IMR-90 (cell line): ENCODE results near the gene NELL1.

Experiments used
- BHLHE40 ChIP-seq: fragments of 150-350 bp; IDR thresholded peaks from 2 replicates; pipeline ENCODE4 v1.6.1; 2016; ENCODE audit warnings: mild to moderate bottlenecking, low read depth, low read length
- CEBPB ChIP-seq: IDR thresholded peaks from 2 replicates; pipeline ENCODE4 v1.6.1; 2012; ENCODE audit warnings: low read depth, low read length, improper control_type of control experiment
- ELK1 ChIP-seq: fragments of 150-350 bp; IDR thresholded peaks from 2 replicates; pipeline ENCODE4 v1.6.1; 2016; ENCODE audit warnings: low read depth, mild to moderate bottlenecking, low read length, moderate library complexity, borderline replicate concordance
- MAFK ChIP-seq: IDR thresholded peaks from 2 replicates; pipeline ENCODE4 v1.6.1; 2012; ENCODE audit warnings: low read depth, low read length, improper control_type of control experiment
- MAZ ChIP-seq: IDR thresholded peaks from 2 replicates; pipeline ENCODE4 v1.6.1; 2012; ENCODE audit warnings: low read depth, mild to moderate bottlenecking, low read length, improper control_type of control experiment, moderate library complexity, borderline replicate concordance
- POLR2A ChIP-seq: IDR thresholded peaks from 2 replicates; pipeline ENCODE4 v1.6.1; 2012; ENCODE audit warnings: mild to moderate bottlenecking, low read depth, low read length
- RAD21 ChIP-seq: IDR thresholded peaks from 2 replicates; pipeline ENCODE4 v1.6.1; 2012; ENCODE audit warnings: low read length, improper control_type of control experiment
- RCOR1 ChIP-seq: IDR thresholded peaks from 2 replicates; pipeline ENCODE4 v1.6.1; 2012; ENCODE audit warnings: mild to moderate bottlenecking, low read length, improper control_type of control experiment; ENCODE audit not compliant: insufficient replicate concordance
- RFX5 ChIP-seq: IDR thresholded peaks from 2 replicates; pipeline ENCODE4 v1.8.0; 2012; ENCODE audit warnings: low read depth, mild to moderate bottlenecking, low read length, moderate library complexity
- SMC3 ChIP-seq: fragments of 150-350 bp; IDR thresholded peaks from 2 replicates; pipeline ENCODE4 v1.6.1; 2016; ENCODE audit warnings: low read depth, mild to moderate bottlenecking, antibody characterized with exemption, low read length, moderate library complexity
- TF ChIP-seq, protein P1 (sequence below): conservative IDR thresholded peaks from 2 replicates; pipeline ENCODE4 v1.5.1; 2012; ENCODE audit warnings: mild to moderate bottlenecking, low read depth, low read length, improper control_type of control experiment

GRCh38 chr11:21205205-21205604, 535.8 kb downstream of the NELL1 start:
- TF ChIP-seq, protein P1, sequence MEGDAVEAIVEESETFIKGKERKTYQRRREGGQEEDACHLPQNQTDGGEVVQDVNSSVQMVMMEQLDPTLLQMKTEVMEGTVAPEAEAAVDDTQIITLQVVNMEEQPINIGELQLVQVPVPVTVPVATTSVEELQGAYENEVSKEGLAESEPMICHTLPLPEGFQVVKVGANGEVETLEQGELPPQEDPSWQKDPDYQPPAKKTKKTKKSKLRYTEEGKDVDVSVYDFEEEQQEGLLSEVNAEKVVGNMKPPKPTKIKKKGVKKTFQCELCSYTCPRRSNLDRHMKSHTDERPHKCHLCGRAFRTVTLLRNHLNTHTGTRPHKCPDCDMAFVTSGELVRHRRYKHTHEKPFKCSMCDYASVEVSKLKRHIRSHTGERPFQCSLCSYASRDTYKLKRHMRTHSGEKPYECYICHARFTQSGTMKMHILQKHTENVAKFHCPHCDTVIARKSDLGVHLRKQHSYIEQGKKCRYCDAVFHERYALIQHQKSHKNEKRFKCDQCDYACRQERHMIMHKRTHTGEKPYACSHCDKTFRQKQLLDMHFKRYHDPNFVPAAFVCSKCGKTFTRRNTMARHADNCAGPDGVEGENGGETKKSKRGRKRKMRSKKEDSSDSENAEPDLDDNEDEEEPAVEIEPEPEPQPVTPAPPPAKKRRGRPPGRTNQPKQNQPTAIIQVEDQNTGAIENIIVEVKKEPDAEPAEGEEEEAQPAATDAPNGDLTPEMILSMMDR: no peak
- TF ChIP-seq POLR2A: no peak
- TF ChIP-seq ELK1: no peak
- no peak for TF ChIP-seq RAD21
- TF ChIP-seq MAZ: no peak
- no peak for TF ChIP-seq CEBPB
- TF ChIP-seq RFX5: no peak
- no peak for TF ChIP-seq RCOR1
- TF ChIP-seq SMC3: no peak
- TF ChIP-seq MAFK: no peak
- no peak for TF ChIP-seq BHLHE40
